Karpas-422 (cell line): ENCODE results near the gene EPHB6. TPM values are rescaled to one million over a fixed set of nuclear protein-coding genes. Genes with fewer than 3 reads are reported as not detected.

Source experiments
- DNase-seq: peaks from one replicate; pipeline ENCODE4 v3.0.0-alpha.2; 2015
- H2AFZ ChIP-seq: fragments of 200-600 bp; sonication (generic); 2 replicates; pipeline ENCODE4 v1.6.1; 2014; ENCODE audit warnings: antibody characterized with exemption, low read length, mixed read lengths
- H3K27ac ChIP-seq: fragments of 200-600 bp; sonication (generic); 2 replicates; pipeline ENCODE4 v1.5.1; 2014; ENCODE audit warnings: mild to moderate bottlenecking, low read length, moderate library complexity
- H3K27me3 ChIP-seq: fragments of 200-600 bp; sonication (generic); 2 replicates; pipeline ENCODE4 v1.6.1; 2014; ENCODE audit warnings: low read length, mixed read lengths
- H3K36me3 ChIP-seq: fragments of 200-600 bp; sonication (generic); 2 replicates; pipeline ENCODE4 v1.6.1; 2014; ENCODE audit warnings: low read length, mixed read lengths; ENCODE audit not compliant: insufficient read depth
- H3K4me1 ChIP-seq: fragments of 200-600 bp; sonication (generic); 2 replicates; pipeline ENCODE4 v1.6.1; 2014; ENCODE audit warnings: mild to moderate bottlenecking, low read length, mixed read lengths
- H3K4me2 ChIP-seq: fragments of 200-600 bp; sonication (generic); 2 replicates; pipeline ENCODE4 v1.6.1; 2014; ENCODE audit warnings: low read length, low read depth, mild to moderate bottlenecking; ENCODE audit not compliant: poor library complexity, severe bottlenecking
- H3K4me3 ChIP-seq: fragments of 200-600 bp; sonication (generic); 2 replicates; pipeline ENCODE4 v1.5.1; 2014; ENCODE audit warnings: mild to moderate bottlenecking, antibody characterized with exemption, low read length, mixed read lengths
- H3K79me2 ChIP-seq: fragments of 200-600 bp; sonication (generic); 2 replicates; pipeline ENCODE4 v1.6.1; 2014; ENCODE audit warnings: mild to moderate bottlenecking, low read length, mixed read lengths
- H3K9ac ChIP-seq: fragments of 200-600 bp; sonication (generic); 2 replicates; pipeline ENCODE4 v1.6.0; 2014; ENCODE audit warnings: low read length
- H3K9me2 ChIP-seq: fragments of 200-600 bp; sonication (generic), shearing (Covaris generic); replicated peaks from 2 replicates; pipeline ENCODE4 v1.6.0; 2014; ENCODE audit warnings: mild to moderate bottlenecking, low read length, moderate library complexity; ENCODE audit not compliant: insufficient read depth
- H3K9me3 ChIP-seq: fragments of 300-700, 200-600 bp; sonication (generic); 2 replicates; pipeline ENCODE4 v1.6.1; 2014; ENCODE audit warnings: low read length, mixed read lengths
- H4K20me1 ChIP-seq: fragments of 200-600 bp; sonication (generic); 2 replicates; pipeline ENCODE4 v1.6.1; 2014; ENCODE audit warnings: mild to moderate bottlenecking, antibody characterized with exemption, low read length, low read depth; ENCODE audit not compliant: insufficient read depth
- total RNA-seq: library from RNA; depleted of rRNA; stranded (reverse); fragments of >200 nt; shearing (Covaris generic); gene quantifications from 2 replicates; pipeline ENCODE4 v1.2.3, GENCODE V29; 2014; ENCODE audit warnings: low replicate concordance

The EPHB6 gene
- total RNA-seq, 1 experiment from 2014 or later = not detected

- Histone ChIP-seq H3K9ac (no peak overlapping the region), H3K4me1 (no peaks in the 10 kb centered on the region)
- DNase-seq = no peak
Observed at GRCh38 chr7:142894112-142894984, 39.5 kb downstream of the EPHB6 start.

GRCh38 chr7:142894985-142895593 lies 40.2 kb downstream of the EPHB6 start:
- Histone ChIP-seq H4K20me1 (no peaks in the 10 kb centered on the region), H3K9me2 (no peaks in the 10 kb centered on the region), H3K4me2 (no peak overlapping the region), H3K4me3 (no peak overlapping the region), H3K4me1 (no peaks in the 10 kb centered on the region), H3K27ac (no peak overlapping the region), H3K79me2 (no peaks in the 10 kb centered on the region), H3K9ac (no peak overlapping the region), H3K36me3 (no peaks in the 10 kb centered on the region), H3K9me3 (no peaks in the 10 kb centered on the region), H2AFZ (no peak overlapping the region), H3K27me3 (no peaks in the 10 kb centered on the region)
- DNase-seq = no peak

More at GRCh38 chr7:142894112-142894984, 39.5 kb downstream of the EPHB6 start:
- Histone ChIP-seq H3K27me3 (no peaks in the 10 kb centered on the region), H3K4me3 (no peak overlapping the region), H2AFZ (no peak overlapping the region), H4K20me1 (no peaks in the 10 kb centered on the region), H3K36me3 (no peaks in the 10 kb centered on the region), H3K9me3 (no peaks in the 10 kb centered on the region), H3K27ac (no peak overlapping the region), H3K9me2 (no peaks in the 10 kb centered on the region), H3K79me2 (no peaks in the 10 kb centered on the region), H3K4me2 (no peak overlapping the region)

- no peak for DNase-seq
- Histone ChIP-seq H3K27me3 (no peaks in the 10 kb centered on the region), H3K4me1 (no peaks in the 10 kb centered on the region), H3K9ac (no peak overlapping the region), H3K9me2 (no peaks in the 10 kb centered on the region), H3K4me2 (no peak overlapping the region), H3K36me3 (no peaks in the 10 kb centered on the region), H3K4me3 (no peak overlapping the region), H3K9me3 (no peaks in the 10 kb centered on the region), H2AFZ (no peak overlapping the region), H4K20me1 (no peaks in the 10 kb centered on the region), H3K27ac (no peak overlapping the region), H3K79me2 (no peaks in the 10 kb centered on the region)
Observed at GRCh38 chr7:142896151-142896550, 41.3 kb downstream of the EPHB6 start.

- no peak for DNase-seq
- Histone ChIP-seq H3K4me1 (no peaks in the 10 kb centered on the region), H3K4me3 (no peak overlapping the region), H3K9ac (no peak overlapping the region), H3K36me3 (no peaks in the 10 kb centered on the region), H3K4me2 (no peak overlapping the region), H3K9me2 (no peaks in the 10 kb centered on the region), H4K20me1 (no peaks in the 10 kb centered on the region), H3K27ac (no peak overlapping the region), H3K9me3 (no peaks in the 10 kb centered on the region), H2AFZ (no peak overlapping the region), H3K27me3 (no peaks in the 10 kb centered on the region), H3K79me2 (no peaks in the 10 kb centered on the region)
Observed at GRCh38 chr7:142896741-142897379, 42.0 kb downstream of the EPHB6 start.

GRCh38 chr7:142897691-142898090 lies 42.8 kb downstream of the EPHB6 start:
- Histone ChIP-seq H3K36me3 (no peaks in the 10 kb centered on the region), H3K4me3 (no peak overlapping the region), H2AFZ (no peak overlapping the region), H4K20me1 (no peaks in the 10 kb centered on the region), H3K79me2 (no peaks in the 10 kb centered on the region), H3K27ac (no peak overlapping the region), H3K9me2 (no peaks in the 10 kb centered on the region), H3K9ac (no peak overlapping the region), H3K9me3 (no peaks in the 10 kb centered on the region), H3K27me3 (no peaks in the 10 kb centered on the region), H3K4me1 (no peaks in the 10 kb centered on the region), H3K4me2 (no peak overlapping the region)
- no peak for DNase-seq

GRCh38 chr7:142898377-142899170 lies 43.7 kb downstream of the EPHB6 start:
- Histone ChIP-seq H3K27me3 (no peaks in the 10 kb centered on the region), H4K20me1 (no peaks in the 10 kb centered on the region), H3K4me1 (no peaks in the 10 kb centered on the region), H3K9me2 (no peaks in the 10 kb centered on the region), H3K27ac (no peak overlapping the region), H2AFZ (no peak overlapping the region), H3K9me3 (no peaks in the 10 kb centered on the region), H3K9ac (no peak overlapping the region), H3K4me2 (no peak overlapping the region), H3K4me3 (no peak overlapping the region), H3K36me3 (no peaks in the 10 kb centered on the region), H3K79me2 (no peaks in the 10 kb centered on the region)
- DNase-seq = no peak

- DNase-seq = no peak
- no peaks in the 10 kb centered on the region for H3K79me2 ChIP-seq
- no peaks in the 10 kb centered on the region; the same call in 1 of the 2 replicates for H3K27me3 ChIP-seq
- H3K36me3 ChIP-seq = no peaks in the 10 kb centered on the region
- H3K9me3 ChIP-seq = no peaks in the 10 kb centered on the region
- no peaks in the 10 kb centered on the region for H4K20me1 ChIP-seq
- no peak overlapping the region for H3K27ac ChIP-seq
- no peak overlapping the region for H2AFZ ChIP-seq
- H3K4me3 ChIP-seq = no peak overlapping the region
- no peak overlapping the region for H3K9ac ChIP-seq
- no peaks in the 10 kb centered on the region for H3K4me1 ChIP-seq
- no peak overlapping the region for H3K4me2 ChIP-seq
- H3K9me2 ChIP-seq = no peaks in the 10 kb centered on the region
Observed at GRCh38 chr7:142899661-142900060, 44.8 kb downstream of the EPHB6 start.
